ENCODE results near the gene SFXN1. TPM values are rescaled to one million over a fixed set of nuclear protein-coding genes. Genes with fewer than 3 reads are reported as not detected.

The SFXN1 gene
- total and polyA plus RNA-seq, 2 of the 4 experiments (the other 2 are of a cell fraction) = 131 to 410 TPM

GRCh38 chr5:175489693-175490443 lies 11.5 kb downstream of the SFXN1 start:
- Histone ChIP-seq H3K4me3 (ENCODE audit: insufficient read depth, low read depth, low read length) (no peak overlapping the region), H3K9me1 (ENCODE audit: insufficient read depth, low read length) (peaks cover 15% of the 10 kb centered on the region; the same call in 1 of the 2 replicates), H3K23ac (ENCODE audit: low read depth, low read length) (no peak overlapping the region), H3K36me3 (ENCODE audit: control insufficient read depth, insufficient read depth, low read length) (peaks cover 43% of the 10 kb centered on the region), H3K4me1 (ENCODE audit: control insufficient read depth, insufficient read depth, low read length) (no peaks in the 10 kb centered on the region; the same call in 1 of the 2 replicates), H3K27me3 (ENCODE audit: control insufficient read depth, insufficient read depth, low read length) (no peaks in the 10 kb centered on the region), H3K4me2 (ENCODE audit: low read depth, low read length) (no peak overlapping the region), H3K4ac (ENCODE audit: low read depth, low read length) (no peak overlapping the region), H2AK9ac (replicated peaks; ENCODE audit: low read depth, low read length, poor library complexity) (no peak overlapping the region), H3K9me3 (ENCODE audit: control insufficient read depth, insufficient read depth, low read length) (no peaks in the 10 kb centered on the region), H2BK20ac (ENCODE audit: low read depth, low read length) (no peak overlapping the region), H4K5ac (ENCODE audit: low read depth, low read length) (no peak overlapping the region), H3K79me1 (ENCODE audit: low read depth in 1 of 2, low read length in 2 of 2) (peaks cover 31 to 57% of the 10 kb centered on the region in 2 experiments), H2BK5ac (ENCODE audit: low read depth, low read length, poor library complexity, severe bottlenecking) (no peak overlapping the region), H3K9ac (ENCODE audit: low read depth, low read length) (no peak overlapping the region), H2AFZ (replicated peaks; ENCODE audit: low read length, poor library complexity) (no peak overlapping the region), H3K18ac (ENCODE audit: low read depth, low read length) (no peak overlapping the region), H2AK5ac (ENCODE audit: low read depth, low read length) (no peak overlapping the region), H3K14ac (replicated peaks; ENCODE audit: low read depth, low read length) (no peak overlapping the region), H4K91ac (ENCODE audit: insufficient read depth, low read depth, low read length) (no peak overlapping the region), H3K56ac (ENCODE audit: extremely low read depth, insufficient read depth, low read length) (no peak overlapping the region), H2BK120ac (ENCODE audit: low read depth, low read length) (no peak overlapping the region), H2BK15ac (ENCODE audit: low read depth, low read length) (no peak overlapping the region), H4K20me1 (ENCODE audit: insufficient read depth, low read length) (peaks cover 57% of the 10 kb centered on the region), H3K27ac (ENCODE audit: insufficient read depth, low read length) (no peak overlapping the region), H4K8ac (ENCODE audit: low read depth in 2 of 2, low read length in 2 of 2) (no peak overlapping the region)
- CTCF ChIA-PET = no interaction called here
- 100% methylated on average over 1 of the region's 6 CpGs; no CpG with 5 or more reads in 1 of the 2 experiments for WGBS, 2 experiments (ENCODE audit: extremely low coverage in 2 of 2, insufficient read length in 1 of 2)
- intact Hi-C loops (cut with micrococcal nuclease) (no loop called here), dilution Hi-C loops (cut with HindIII; ENCODE audit: low sequenced_read_pairs, unreplicated experiment) (no loop called here), in situ Hi-C loops (cut with MboI; ENCODE audit: low sequenced_read_pairs) (no loop called here)
- BruUV-seq (replicated peaks) = no TSS peak
- TF ChIP-seq USF2 (IDR thresholded peaks at IDR 0.05; ENCODE audit: low read depth, low read length) = no peak
- no peak for TF ChIP-seq SMC3 (IDR thresholded peaks at IDR 0.05; ENCODE audit: low read depth, low read length)
- TF ChIP-seq RAD21 (IDR thresholded peaks at IDR 0.05; ENCODE audit: low read length) = no peak
- no peak for TF ChIP-seq RCOR1 (IDR thresholded peaks at IDR 0.05; ENCODE audit: insufficient replicate concordance, low read length)
- no peak for TF ChIP-seq POLR2A (IDR thresholded peaks at IDR 0.05; ENCODE audit: low read depth, low read length)
- TF ChIP-seq BHLHE40 (IDR thresholded peaks at IDR 0.05; ENCODE audit: low read depth, low read length) = no peak
- TF ChIP-seq CEBPB (IDR thresholded peaks at IDR 0.05; ENCODE audit: low read depth, low read length) = no peak
- no peak for TF ChIP-seq MAFK (IDR thresholded peaks at IDR 0.05; ENCODE audit: low read depth, low read length)
- TF ChIP-seq MXI1 (IDR thresholded peaks at IDR 0.05; ENCODE audit: borderline replicate concordance, low read depth, low read length) = no peak
- no peak for TF ChIP-seq FOS (IDR thresholded peaks at IDR 0.05; ENCODE audit: low read depth, low read length)
- no peak for TF ChIP-seq NFE2L2 (IDR thresholded peaks at IDR 0.05; ENCODE audit: low read depth, low read length)
- no peak for TF ChIP-seq ELK1 (IDR thresholded peaks at IDR 0.05; ENCODE audit: borderline replicate concordance, low read depth, low read length)
- DNase-seq = no peak
- POLR2A ChIA-PET (ENCODE audit: unreplicated experiment) = no interaction called here
- ATAC-seq (ENCODE audit: low read depth) = no peak
